SU-DHL-6 (cell line): ENCODE data around the gene HYOU1.

Experiments used
- H2AFZ ChIP-seq: fragments of 200-600 bp; sonication (generic); 2 replicates; pipeline ENCODE4 v1.6.1; 2014; ENCODE audit warnings: low read depth, mild to moderate bottlenecking, moderate library complexity, mixed read lengths, antibody characterized with exemption, low read length; ENCODE audit not compliant: severe bottlenecking
- H3F3A ChIP-seq: fragments of 200-600 bp; shearing (Covaris generic); 2 replicates; pipeline ENCODE4 v1.6.0; 2016; ENCODE audit warnings: antibody characterized with exemption, mild to moderate bottlenecking; ENCODE audit not compliant: insufficient read depth
- H3K27ac ChIP-seq: fragments of 200-600 bp; sonication (generic); 2 replicates; pipeline ENCODE4 v1.5.1; 2016; ENCODE audit warnings: low read depth, mild to moderate bottlenecking, low read length, moderate library complexity, mixed read lengths
- H3K27me3 ChIP-seq: fragments of 200-600 bp; sonication (generic), shearing (Covaris generic); 2 replicates; pipeline ENCODE4 v1.6.0; 2014; ENCODE audit warnings: mild to moderate bottlenecking, low read length
- H3K36me3 ChIP-seq: fragments of 200-600 bp; sonication (generic); 2 replicates; pipeline ENCODE4 v1.6.1; 2014; ENCODE audit warnings: mild to moderate bottlenecking, low read length, mixed read lengths
- H3K4me2 ChIP-seq: fragments of 300-600, 200-600 bp; shearing (Covaris generic), sonication (generic); 2 replicates; pipeline ENCODE4 v1.6.0; 2014; ENCODE audit warnings: low read length, low read depth, mild to moderate bottlenecking; ENCODE audit not compliant: poor library complexity, severe bottlenecking
- H3K4me3 ChIP-seq: fragments of 200-600 bp; sonication (generic); 2 replicates; pipeline ENCODE4 v1.5.1; 2014; ENCODE audit warnings: antibody characterized with exemption, low read length, mild to moderate bottlenecking, mixed read lengths; ENCODE audit not compliant: insufficient read depth, poor library complexity, severe bottlenecking
- H3K79me2 ChIP-seq: fragments of 200-600 bp; sonication (generic); 2 replicates; pipeline ENCODE4 v1.6.1; 2014; ENCODE audit warnings: mild to moderate bottlenecking, low read length, moderate library complexity; ENCODE audit not compliant: insufficient read depth
- H3K9ac ChIP-seq: fragments of 200-600 bp; sonication (generic); 2 replicates; pipeline ENCODE4 v1.7.0; 2014; ENCODE audit warnings: mild to moderate bottlenecking, low read length
- H3K9me2 ChIP-seq: fragments of 200-600 bp; sonication (generic); replicated peaks from 2 replicates; pipeline ENCODE4 v1.6.1; 2014; ENCODE audit warnings: low read length; ENCODE audit not compliant: insufficient read depth
- H3K9me3 ChIP-seq: fragments of 200-600 bp; sonication (generic); 2 replicates; pipeline ENCODE4 v1.6.1; 2014; ENCODE audit warnings: low read length, mixed read lengths; ENCODE audit not compliant: insufficient read depth
- H4K20me1 ChIP-seq: fragments of 200-600 bp; sonication (generic); 2 replicates; pipeline ENCODE4 v1.6.1; 2014; ENCODE audit warnings: low read depth, mild to moderate bottlenecking, antibody characterized with exemption, low read length, moderate library complexity, mixed read lengths
- CTCF ChIP-seq: fragments of 200-600 bp; sonication (generic); IDR thresholded peaks from one replicate; pipeline ENCODE4 v1.5.1; 2017; ENCODE audit warnings: antibody characterized with exemption, mild to moderate bottlenecking, low read length, moderate library complexity; ENCODE audit not compliant: insufficient read depth, poor library complexity, severe bottlenecking
- EZH2phosphoT487 ChIP-seq: fragments of 200-600 bp; sonication (generic), shearing (Covaris generic); conservative IDR thresholded peaks from 2 replicates; pipeline ENCODE4 v1.6.1; 2018; ENCODE audit warnings: mild to moderate bottlenecking, antibody characterized with exemption, low read length, moderate library complexity, mixed read lengths

Gene HYOU1

GRCh38 chr11:119052163-119052814, 4.7 kb downstream of the HYOU1 start:
- H3K9ac ChIP-seq: no peak overlapping the region

GRCh38 chr11:119051440-119052162, 5.4 kb downstream of the HYOU1 start:
- no peak overlapping the region for H2AFZ ChIP-seq
- 0 out of 2 replicates have a peak, but pooled peaks cover 2% of the 10 kb centered on the region for H3K36me3 ChIP-seq
- no peak overlapping the region for H3K4me2 ChIP-seq
- H3K27me3 ChIP-seq: no peaks in the 10 kb centered on the region
- no peaks in the 10 kb centered on the region for H3K9me3 ChIP-seq
- H3K4me3 ChIP-seq: no peak overlapping the region
- H4K20me1 ChIP-seq: no peaks in the 10 kb centered on the region
- H3K27ac ChIP-seq: no peak overlapping the region
- H3K79me2 ChIP-seq: peaks cover 16% of the 10 kb centered on the region
- no peaks in the 10 kb centered on the region for H3K9me2 ChIP-seq
- no peak for TF ChIP-seq CTCF
- no peak for TF ChIP-seq EZH2phosphoT487
- H3K9ac ChIP-seq: no peak overlapping the region
- no peaks in the 10 kb centered on the region for H3F3A ChIP-seq

More at GRCh38 chr11:119052163-119052814, 4.7 kb downstream of the HYOU1 start:
- Histone ChIP-seq H3K4me2 (no peak overlapping the region), H4K20me1 (no peaks in the 10 kb centered on the region), H2AFZ (no peak overlapping the region), H3K27ac (no peak overlapping the region), H3K27me3 (no peaks in the 10 kb centered on the region), H3K9me2 (no peaks in the 10 kb centered on the region), H3K9me3 (no peaks in the 10 kb centered on the region), H3K4me3 (no peak overlapping the region), H3K79me2 (peaks cover 16% of the 10 kb centered on the region), H3F3A (no peaks in the 10 kb centered on the region), H3K36me3 (0 out of 2 replicates have a peak, but pooled peaks cover 2% of the 10 kb centered on the region)
- TF ChIP-seq CTCF: no peak

- no peak for TF ChIP-seq CTCF
- TF ChIP-seq EZH2phosphoT487: no peak
- H3K9me3 ChIP-seq: no peaks in the 10 kb centered on the region
- no peaks in the 10 kb centered on the region for H4K20me1 ChIP-seq
- no peaks in the 10 kb centered on the region for H3K9me2 ChIP-seq
- no peaks in the 10 kb centered on the region for H3K27me3 ChIP-seq
- no peak overlapping the region for H3K4me2 ChIP-seq
- 0 out of 2 replicates have a peak, but pooled peaks cover 2% of the 10 kb centered on the region for H3K36me3 ChIP-seq
- H2AFZ ChIP-seq: no peak overlapping the region
- H3K79me2 ChIP-seq: no peaks in the 10 kb centered on the region
- no peak overlapping the region for H3K27ac ChIP-seq
- H3F3A ChIP-seq: no peaks in the 10 kb centered on the region
- H3K9ac ChIP-seq: no peak overlapping the region
- H3K4me3 ChIP-seq: no peak overlapping the region
Observed at GRCh38 chr11:119049081-119049480, 7.9 kb downstream of the HYOU1 start.
